GM21360 (cell line): Measurements from ENCODE around the gene ATG16L1.

Experiments used
- ATAC-seq: cut with Tn5 transposase; IDR thresholded peaks from one replicate; pipeline ENCODE4 v1.9.1; 2021; ENCODE audit warnings: mild to moderate bottlenecking, moderate library complexity; ENCODE audit not compliant: unreplicated experiment

ATG16L1 gene

GRCh38 chr2:233226511-233227031, 24.9 kb upstream of the ATG16L1 start:
- ATAC-seq, result no peak

- ATAC-seq, result no peak
Observed at GRCh38 chr2:233227346-233227978, 24.0 kb upstream of the ATG16L1 start.

- no peak for ATAC-seq
Observed at GRCh38 chr2:233228376-233228775, 23.1 kb upstream of the ATG16L1 start.

GRCh38 chr2:233233618-233234230, 17.7 kb upstream of the ATG16L1 start:
- no peak for ATAC-seq

GRCh38 chr2:233234264-233234663, 17.2 kb upstream of the ATG16L1 start:
- no peak for ATAC-seq

GRCh38 chr2:233234996-233235395, 16.5 kb upstream of the ATG16L1 start:
- no peak for ATAC-seq

GRCh38 chr2:233235977-233236376, 15.5 kb upstream of the ATG16L1 start:
- ATAC-seq, result no peak

- ATAC-seq, result no peak
Observed at GRCh38 chr2:233236820-233237589, 14.5 kb upstream of the ATG16L1 start.

GRCh38 chr2:233240897-233241296, 10.6 kb upstream of the ATG16L1 start:
- no peak for ATAC-seq

- no peak for ATAC-seq
Observed at GRCh38 chr2:233241803-233242202, 9.7 kb upstream of the ATG16L1 start.

- ATAC-seq, result no peak
Observed at GRCh38 chr2:233242231-233242927, 9.1 kb upstream of the ATG16L1 start.

GRCh38 chr2:233243348-233243747, 8.1 kb upstream of the ATG16L1 start:
- ATAC-seq, result no peak

GRCh38 chr2:233244818-233245217, 6.7 kb upstream of the ATG16L1 start:
- ATAC-seq, result no peak

- ATAC-seq, result no peak
Observed at GRCh38 chr2:233245406-233245805, 6.1 kb upstream of the ATG16L1 start.

- no peak for ATAC-seq
Observed at GRCh38 chr2:233247116-233247515, 4.4 kb upstream of the ATG16L1 start.

- ATAC-seq, result no peak
Observed at GRCh38 chr2:233247744-233248143, 3.7 kb upstream of the ATG16L1 start.

- no peak for ATAC-seq
Observed at GRCh38 chr2:233248999-233249398, 2.5 kb upstream of the ATG16L1 start.

GRCh38 chr2:233250568-233250967, 905 bp upstream of the ATG16L1 start:
- ATAC-seq, result no peak

- peak; percentile 21 for ATAC-seq
Observed at GRCh38 chr2:233250985-233251305, 528 bp upstream of the ATG16L1 start.

GRCh38 chr2:233252227-233252626, 754 bp downstream of the ATG16L1 start:
- no peak for ATAC-seq

GRCh38 chr2:233255151-233255550, 3.7 kb downstream of the ATG16L1 start:
- ATAC-seq, result no peak
